VCaP (cell line): Measurements from ENCODE around the gene PGBD5.

ENCODE experiments used
- H3K27ac ChIP-seq: fragments of 450-650 bp; 2 replicates; pipeline ENCODE4 v1.5.1; 2017
- CTCF ChIP-seq: fragments of 450-650 bp; conservative IDR thresholded peaks from 2 replicates; pipeline ENCODE4 v1.5.1; 2017; ENCODE audit warnings: mild to moderate bottlenecking, moderate library complexity

PGBD5 gene

GRCh38 chr1:230286890-230287269, 139.3 kb downstream of the PGBD5 start:
- no peak for TF ChIP-seq CTCF
- H3K27ac ChIP-seq, result no peak overlapping the region

GRCh38 chr1:230286166-230286889, 139.8 kb downstream of the PGBD5 start:
- H3K27ac ChIP-seq, result no peak overlapping the region
- TF ChIP-seq CTCF, result no peak

GRCh38 chr1:230285351-230285750, 140.8 kb downstream of the PGBD5 start:
- H3K27ac ChIP-seq, result no peak overlapping the region
- TF ChIP-seq CTCF, result no peak

- no peak for TF ChIP-seq CTCF
- H3K27ac ChIP-seq, result no peak overlapping the region
Observed at GRCh38 chr1:230284891-230285290, 141.2 kb downstream of the PGBD5 start.

GRCh38 chr1:230283678-230284077, 142.5 kb downstream of the PGBD5 start:
- no peak for TF ChIP-seq CTCF
- H3K27ac ChIP-seq, result peak overlapping the region; percentile 74; the same call in 1 of the 2 replicates

GRCh38 chr1:230282157-230282556, 144.0 kb downstream of the PGBD5 start:
- TF ChIP-seq CTCF, result no peak
- H3K27ac ChIP-seq, result peak overlapping the region; percentile 74

GRCh38 chr1:230281556-230281955, 144.6 kb downstream of the PGBD5 start:
- H3K27ac ChIP-seq, result peak overlapping the region; percentile 74
- no peak for TF ChIP-seq CTCF
